GM19467 (cell line): ENCODE data around the gene RPRD2.
"Not testable (repeated sequence)": the region's sequence is repeated elsewhere in the genome, so short reads cannot be mapped to it uniquely, and the experiment has no call there.

Source experiments
- ATAC-seq: cut with Tn5 transposase; IDR thresholded peaks from one replicate; pipeline ENCODE4 v1.9.1; 2021; ENCODE audit warnings: mild to moderate bottlenecking, moderate library complexity; ENCODE audit not compliant: unreplicated experiment

RPRD2 gene

GRCh38 chr1:150388241-150388640, 24.3 kb downstream of the RPRD2 start:
- no peak for ATAC-seq

GRCh38 chr1:150389650-150390049, 25.7 kb downstream of the RPRD2 start:
- ATAC-seq: no peak

- no peak for ATAC-seq
Observed at GRCh38 chr1:150392627-150393026, 28.7 kb downstream of the RPRD2 start.

GRCh38 chr1:150395115-150395514, 31.2 kb downstream of the RPRD2 start:
- not testable (repeated sequence) for ATAC-seq

- ATAC-seq: no peak
Observed at GRCh38 chr1:150397392-150398032, 33.6 kb downstream of the RPRD2 start.

- no peak for ATAC-seq
Observed at GRCh38 chr1:150404465-150404864, 40.5 kb downstream of the RPRD2 start.

GRCh38 chr1:150405660-150406059, 41.7 kb downstream of the RPRD2 start:
- ATAC-seq: no peak

- no peak for ATAC-seq
Observed at GRCh38 chr1:150406483-150406882, 42.5 kb downstream of the RPRD2 start.

GRCh38 chr1:150407330-150407729, 43.4 kb downstream of the RPRD2 start:
- no peak for ATAC-seq

- ATAC-seq: no peak
Observed at GRCh38 chr1:150408800-150409199, 44.9 kb downstream of the RPRD2 start.

GRCh38 chr1:150409504-150410362, 45.8 kb downstream of the RPRD2 start:
- ATAC-seq: no peak

- no peak for ATAC-seq
Observed at GRCh38 chr1:150410582-150411101, 46.7 kb downstream of the RPRD2 start.

GRCh38 chr1:150414592-150414991, 50.6 kb downstream of the RPRD2 start:
- no peak for ATAC-seq

GRCh38 chr1:150415800-150416199, 51.9 kb downstream of the RPRD2 start:
- ATAC-seq: no peak

- ATAC-seq: no peak
Observed at GRCh38 chr1:150420560-150421265, 56.8 kb downstream of the RPRD2 start.

GRCh38 chr1:150422541-150422940, 58.6 kb downstream of the RPRD2 start:
- ATAC-seq: no peak

- no peak for ATAC-seq
Observed at GRCh38 chr1:150429805-150430204, 65.9 kb downstream of the RPRD2 start.

GRCh38 chr1:150441121-150441520, 77.2 kb downstream of the RPRD2 start:
- ATAC-seq: no peak

GRCh38 chr1:150444232-150444631, 80.3 kb downstream of the RPRD2 start:
- no peak for ATAC-seq

- no peak for ATAC-seq
Observed at GRCh38 chr1:150456146-150456647, 92.2 kb downstream of the RPRD2 start.

GRCh38 chr1:150464422-150464826, 100.5 kb downstream of the RPRD2 start:
- ATAC-seq: no peak
